ENCODE results near the gene KCNQ2. TPM values are rescaled to one million over a fixed set of nuclear protein-coding genes. Genes with fewer than 3 reads are reported as not detected.

Gene KCNQ2
- total and polyA plus RNA-seq, 10 of the 15 experiments (the other 5 are each of a cell fraction or from before 2014, with no cell fraction given): 0.06 to 0.49 (median 0.26) TPM; not detected in 7

DNA sequence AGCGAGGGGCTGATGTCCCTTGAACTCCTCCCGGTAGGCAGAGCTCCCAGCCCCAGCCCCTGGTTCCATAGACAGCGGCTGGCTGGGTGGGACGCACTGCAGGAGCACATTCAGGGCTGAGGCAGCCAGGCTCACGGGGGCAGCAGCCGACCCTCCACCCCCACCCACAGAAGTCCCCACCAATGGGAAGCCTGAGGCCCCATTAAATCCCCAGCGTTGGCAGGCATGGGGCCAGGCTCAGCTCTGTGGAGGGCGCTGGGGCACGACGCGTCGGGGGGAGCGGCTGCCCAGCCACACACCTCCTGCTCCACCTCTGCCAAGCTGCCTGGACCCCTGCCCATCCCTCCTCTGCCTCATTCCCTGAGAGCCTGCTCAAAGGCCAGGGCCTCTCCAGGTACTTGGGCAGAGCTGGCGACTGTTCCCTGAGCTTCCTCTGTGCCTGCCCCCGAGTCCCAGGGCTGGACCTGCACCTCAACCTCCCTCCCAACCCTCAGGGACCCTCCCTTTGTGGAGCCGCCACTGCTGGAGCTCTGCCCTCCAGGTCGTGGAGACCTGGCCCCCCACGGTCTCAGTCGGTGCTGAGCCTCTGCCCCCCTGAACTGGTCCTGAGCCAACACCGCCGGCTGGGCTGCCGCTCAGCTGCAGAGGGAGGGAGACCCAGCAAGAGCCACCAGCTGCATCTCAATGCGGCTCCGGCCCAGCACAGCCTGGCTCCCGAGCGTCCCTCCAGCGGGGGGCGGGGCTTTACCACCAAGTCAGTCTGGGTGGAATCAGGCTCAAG is 120.5 kb downstream of the KCNQ2 start (continued):
- no peak for TF ChIP-seq LARP7 (IDR thresholded peaks at IDR 0.05)
- no peak for TF ChIP-seq JUND (IDR thresholded peaks at IDR 0.05; ENCODE audit: low read depth, low read length)
- no peak for TF ChIP-seq SPI1 (IDR thresholded peaks at IDR 0.05; ENCODE audit: borderline replicate concordance, insufficient read depth, low read depth, low read length)

DNA sequence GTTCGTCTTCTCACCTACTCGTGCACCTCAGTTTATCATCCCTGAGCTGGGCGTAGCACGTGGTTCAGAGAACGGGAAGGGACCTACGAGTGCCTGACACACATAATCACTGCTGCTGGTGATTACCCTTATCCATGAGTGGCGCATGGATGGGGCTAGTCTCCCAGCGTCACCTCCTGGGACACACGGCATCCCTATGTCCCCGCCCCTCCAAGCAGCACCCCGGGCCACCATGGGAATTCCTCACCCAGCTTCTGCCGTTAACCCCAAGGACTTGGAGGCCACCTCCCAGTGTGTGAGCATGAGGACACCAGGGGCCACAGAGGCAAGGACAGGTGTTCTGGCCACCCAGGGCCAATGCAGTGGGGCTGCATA is 121.1 kb downstream of the KCNQ2 start:
- SMC1A ChIA-PET (ENCODE audit: uncharacterized antibody, unreplicated experiment): no interaction called here
- WGBS (ENCODE audit: insufficient coverage, insufficient replicate concordance, low lambda C conversion rate, missing lambda C conversion rate): 85% methylated on average over 12 of the region's 12 CpGs

More for the DNA sequence above, 121.1 kb downstream of the KCNQ2 start:
- DNase-seq (ENCODE audit: low read depth, low spot score): no peak
- ChIA-PET POLR2A (no interaction called here), CTCF (no interaction called here), RAD21 (ENCODE audit: unreplicated experiment) (no interaction called here)
- no peak for ATAC-seq
- no peak overlapping the region for H3K4me3 ChIP-seq
- no TSS peak for BruUV-seq (replicated peaks)
- H3K79me2 ChIP-seq (ENCODE audit: control insufficient read depth, insufficient read depth, low read length): no peaks in the 10 kb centered on the region
- no peak overlapping the region for H3K27ac ChIP-seq (ENCODE audit: control insufficient read depth, insufficient read depth)
- intact Hi-C loops (cut with micrococcal nuclease; ENCODE audit: unreplicated experiment) (no loop called here), in situ Hi-C loops (cut with MboI) (no loop called here)
- no peak overlapping the region for H3K9ac ChIP-seq (ENCODE audit: control insufficient read depth, insufficient read depth, low read length)
- H3K4me1 ChIP-seq (ENCODE audit: control insufficient read depth, insufficient read depth, low read length): no peaks in the 10 kb centered on the region
- H2AFZ ChIP-seq (ENCODE audit: control insufficient read depth, low read depth, low read length): no peak overlapping the region
- no peaks in the 10 kb centered on the region for H4K20me1 ChIP-seq (ENCODE audit: control insufficient read depth, insufficient read depth)
- FAIRE-seq: no peak
- no peaks in the 10 kb centered on the region; the same call in 2 of the 3 replicates for H3K9me3 ChIP-seq (replicated peaks; ENCODE audit: control insufficient read depth, insufficient read depth, low read length)
- H3K36me3 ChIP-seq (ENCODE audit: control insufficient read depth in 2 of 2, insufficient read depth in 2 of 2, low read length in 1 of 2): no peaks in the 10 kb centered on the region
- H3K27me3 ChIP-seq (replicated peaks in 1 of 2; ENCODE audit: control insufficient read depth in 2 of 2, insufficient read depth in 2 of 2, low read length in 1 of 2): no peaks in the 10 kb centered on the region
- H3K4me2 ChIP-seq (ENCODE audit: control insufficient read depth, insufficient read depth): no peak overlapping the region
- TF ChIP-seq HDAC6 (IDR thresholded peaks at IDR 0.05; ENCODE audit: unreplicated experiment) (no peak), NR2F1 (conservative IDR thresholded peaks at IDR 0.05) (no peak), MTA2 (IDR thresholded peaks at IDR 0.05; ENCODE audit: low read depth) (no peak), ATF7 (IDR thresholded peaks at IDR 0.05; ENCODE audit: low read depth) (no peak), GATAD2B (conservative IDR thresholded peaks at IDR 0.05; ENCODE audit: low read depth) (no peak), RFX5 (IDR thresholded peaks at IDR 0.05; ENCODE audit: low read depth, low read length) (no peak), SREBF2 (IDR thresholded peaks at IDR 0.05; ENCODE audit: low read length) (no peak), KLF5 (IDR thresholded peaks at IDR 0.05; ENCODE audit: partially characterized antibody) (no peak), ZBED1 (IDR thresholded peaks at IDR 0.05; ENCODE audit: borderline replicate concordance) (no peak), ZNF217 (IDR thresholded peaks at IDR 0.05) (no peak), SMAD1 (IDR thresholded peaks at IDR 0.05; ENCODE audit: low read depth, partially characterized antibody) (no peak), TBL1XR1 (IDR thresholded peaks at IDR 0.05; ENCODE audit: low read depth, low read length) (no peak)
- TF ChIP-seq, protein P1, sequence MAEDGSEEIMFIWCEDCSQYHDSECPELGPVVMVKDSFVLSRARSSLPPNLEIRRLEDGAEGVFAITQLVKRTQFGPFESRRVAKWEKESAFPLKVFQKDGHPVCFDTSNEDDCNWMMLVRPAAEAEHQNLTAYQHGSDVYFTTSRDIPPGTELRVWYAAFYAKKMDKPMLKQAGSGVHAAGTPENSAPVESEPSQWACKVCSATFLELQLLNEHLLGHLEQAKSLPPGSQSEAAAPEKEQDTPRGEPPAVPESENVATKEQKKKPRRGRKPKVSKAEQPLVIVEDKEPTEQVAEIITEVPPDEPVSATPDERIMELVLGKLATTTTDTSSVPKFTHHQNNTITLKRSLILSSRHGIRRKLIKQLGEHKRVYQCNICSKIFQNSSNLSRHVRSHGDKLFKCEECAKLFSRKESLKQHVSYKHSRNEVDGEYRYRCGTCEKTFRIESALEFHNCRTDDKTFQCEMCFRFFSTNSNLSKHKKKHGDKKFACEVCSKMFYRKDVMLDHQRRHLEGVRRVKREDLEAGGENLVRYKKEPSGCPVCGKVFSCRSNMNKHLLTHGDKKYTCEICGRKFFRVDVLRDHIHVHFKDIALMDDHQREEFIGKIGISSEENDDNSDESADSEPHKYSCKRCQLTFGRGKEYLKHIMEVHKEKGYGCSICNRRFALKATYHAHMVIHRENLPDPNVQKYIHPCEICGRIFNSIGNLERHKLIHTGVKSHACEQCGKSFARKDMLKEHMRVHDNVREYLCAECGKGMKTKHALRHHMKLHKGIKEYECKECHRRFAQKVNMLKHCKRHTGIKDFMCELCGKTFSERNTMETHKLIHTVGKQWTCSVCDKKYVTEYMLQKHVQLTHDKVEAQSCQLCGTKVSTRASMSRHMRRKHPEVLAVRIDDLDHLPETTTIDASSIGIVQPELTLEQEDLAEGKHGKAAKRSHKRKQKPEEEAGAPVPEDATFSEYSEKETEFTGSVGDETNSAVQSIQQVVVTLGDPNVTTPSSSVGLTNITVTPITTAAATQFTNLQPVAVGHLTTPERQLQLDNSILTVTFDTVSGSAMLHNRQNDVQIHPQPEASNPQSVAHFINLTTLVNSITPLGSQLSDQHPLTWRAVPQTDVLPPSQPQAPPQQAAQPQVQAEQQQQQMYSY (CRISPR knock-in tag; IDR thresholded peaks at IDR 0.05): no peak
- TF ChIP-seq, protein P2, sequence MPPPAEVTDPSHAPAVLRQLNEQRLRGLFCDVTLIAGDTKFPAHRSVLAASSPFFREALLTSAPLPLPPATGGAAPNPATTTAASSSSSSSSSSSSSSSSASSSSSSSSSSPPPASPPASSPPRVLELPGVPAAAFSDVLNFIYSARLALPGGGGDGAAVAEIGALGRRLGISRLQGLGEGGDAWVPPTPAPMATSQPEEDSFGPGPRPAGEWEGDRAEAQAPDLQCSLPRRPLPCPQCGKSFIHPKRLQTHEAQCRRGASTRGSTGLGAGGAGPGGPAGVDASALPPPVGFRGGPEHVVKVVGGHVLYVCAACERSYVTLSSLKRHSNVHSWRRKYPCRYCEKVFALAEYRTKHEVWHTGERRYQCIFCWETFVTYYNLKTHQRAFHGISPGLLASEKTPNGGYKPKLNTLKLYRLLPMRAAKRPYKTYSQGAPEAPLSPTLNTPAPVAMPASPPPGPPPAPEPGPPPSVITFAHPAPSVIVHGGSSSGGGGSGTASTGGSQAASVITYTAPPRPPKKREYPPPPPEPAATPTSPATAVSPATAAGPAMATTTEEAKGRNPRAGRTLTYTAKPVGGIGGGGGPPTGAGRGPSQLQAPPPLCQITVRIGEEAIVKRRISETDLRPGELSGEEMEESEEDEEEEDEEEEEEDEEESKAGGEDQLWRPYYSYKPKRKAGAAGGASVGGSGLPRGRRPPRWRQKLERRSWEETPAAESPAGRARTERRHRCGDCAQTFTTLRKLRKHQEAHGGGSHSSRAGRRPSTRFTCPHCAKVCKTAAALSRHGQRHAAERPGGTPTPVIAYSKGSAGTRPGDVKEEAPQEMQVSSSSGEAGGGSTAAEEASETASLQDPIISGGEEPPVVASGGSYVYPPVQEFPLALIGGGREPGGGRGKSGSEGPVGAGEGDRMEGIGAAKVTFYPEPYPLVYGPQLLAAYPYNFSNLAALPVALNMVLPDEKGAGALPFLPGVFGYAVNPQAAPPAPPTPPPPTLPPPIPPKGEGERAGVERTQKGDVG (CRISPR knock-in tag; IDR thresholded peaks at IDR 0.05): no peak
